GM19372 (cell line): ENCODE measurements around the gene EPOP.

Source experiments
- ATAC-seq: cut with Tn5 transposase; IDR thresholded peaks from one replicate; pipeline ENCODE4 v1.9.1; 2021; ENCODE audit warnings: mild to moderate bottlenecking, low read depth, moderate library complexity; ENCODE audit not compliant: unreplicated experiment

EPOP gene

DNA sequence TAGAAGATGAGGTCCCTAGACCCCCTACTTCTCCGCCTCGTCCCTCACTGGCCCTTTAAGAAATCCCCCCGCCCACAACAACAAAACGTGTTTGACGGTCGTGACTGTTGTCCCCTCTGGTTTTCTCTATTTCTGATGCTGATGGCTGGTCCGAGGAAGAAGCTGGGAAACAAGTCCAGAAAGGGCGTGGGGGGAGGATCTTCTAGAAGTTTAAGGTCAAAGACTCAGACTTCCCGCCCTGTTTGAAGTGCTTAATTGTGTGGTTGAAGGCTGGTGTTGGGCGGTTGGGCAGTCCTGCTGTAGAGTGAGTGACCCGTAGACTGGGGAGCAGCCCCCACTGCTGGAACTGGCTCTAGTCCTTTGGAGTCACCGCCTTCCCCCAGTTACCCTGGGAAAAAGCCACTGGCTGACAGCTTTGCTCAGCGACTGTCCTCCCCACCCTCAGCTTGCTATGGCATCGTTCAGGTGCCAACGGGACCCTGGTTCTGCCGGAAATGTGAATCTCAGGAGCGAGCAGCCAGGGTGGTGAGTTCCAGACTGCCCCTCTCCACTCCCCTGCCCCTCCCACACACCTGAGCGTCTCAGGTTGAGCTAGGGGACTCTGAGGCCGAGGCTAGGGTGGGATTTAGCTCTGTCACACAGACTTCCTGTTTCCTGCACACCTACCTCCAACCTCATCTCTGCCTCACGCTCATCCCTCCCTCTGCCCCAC, 31.9 kb upstream of the EPOP start:
- ATAC-seq: no peak

DNA sequence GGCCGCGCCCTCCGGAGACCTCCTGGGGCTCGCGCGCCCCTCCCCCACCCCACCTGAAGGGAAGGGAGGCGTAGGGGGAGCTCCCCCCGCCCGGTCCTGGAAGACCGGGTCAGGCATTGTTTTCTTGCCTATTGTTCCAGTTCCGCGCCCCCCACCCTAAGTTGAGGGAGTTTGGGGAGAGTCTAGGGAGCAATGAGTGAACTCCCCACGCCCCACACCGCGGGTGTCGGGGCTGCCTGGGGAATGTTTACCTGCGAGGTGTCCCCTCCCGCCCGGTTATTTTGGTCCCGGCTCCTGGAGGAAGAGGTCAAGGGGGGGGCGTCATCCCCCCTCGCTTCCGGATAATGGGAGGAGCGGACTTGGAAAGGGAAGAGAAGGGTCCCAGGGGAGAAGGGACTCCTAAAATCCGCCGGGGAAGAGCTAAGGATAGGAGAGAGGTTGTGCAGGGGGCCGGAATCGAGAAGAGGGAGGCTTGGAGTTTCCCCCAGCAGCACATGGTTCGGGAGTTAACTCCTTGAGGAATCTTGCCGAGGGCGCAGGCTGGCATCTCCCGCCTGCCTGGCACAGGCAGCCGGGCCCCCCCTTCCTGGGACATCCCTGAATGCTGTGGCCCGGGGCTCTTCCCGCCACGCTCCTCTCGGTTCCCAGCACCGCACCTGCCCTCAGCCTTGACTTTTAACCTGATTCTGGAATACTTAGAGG, 31.2 kb upstream of the EPOP start:
- no peak for ATAC-seq

DNA sequence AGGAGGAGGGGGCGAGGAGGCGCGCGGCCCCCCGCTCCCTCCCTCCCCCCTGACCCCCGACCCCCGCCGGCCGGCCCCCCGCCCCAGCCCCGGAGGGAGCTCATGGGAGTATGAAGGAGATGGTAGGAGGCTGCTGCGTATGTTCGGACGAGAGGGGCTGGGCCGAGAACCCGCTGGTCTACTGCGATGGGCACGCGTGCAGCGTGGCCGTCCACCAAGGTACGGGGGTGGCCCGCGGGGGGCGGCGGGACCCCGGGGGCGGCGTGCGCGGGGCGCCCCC, 30.7 kb upstream of the EPOP start:
- ATAC-seq: no peak

DNA sequence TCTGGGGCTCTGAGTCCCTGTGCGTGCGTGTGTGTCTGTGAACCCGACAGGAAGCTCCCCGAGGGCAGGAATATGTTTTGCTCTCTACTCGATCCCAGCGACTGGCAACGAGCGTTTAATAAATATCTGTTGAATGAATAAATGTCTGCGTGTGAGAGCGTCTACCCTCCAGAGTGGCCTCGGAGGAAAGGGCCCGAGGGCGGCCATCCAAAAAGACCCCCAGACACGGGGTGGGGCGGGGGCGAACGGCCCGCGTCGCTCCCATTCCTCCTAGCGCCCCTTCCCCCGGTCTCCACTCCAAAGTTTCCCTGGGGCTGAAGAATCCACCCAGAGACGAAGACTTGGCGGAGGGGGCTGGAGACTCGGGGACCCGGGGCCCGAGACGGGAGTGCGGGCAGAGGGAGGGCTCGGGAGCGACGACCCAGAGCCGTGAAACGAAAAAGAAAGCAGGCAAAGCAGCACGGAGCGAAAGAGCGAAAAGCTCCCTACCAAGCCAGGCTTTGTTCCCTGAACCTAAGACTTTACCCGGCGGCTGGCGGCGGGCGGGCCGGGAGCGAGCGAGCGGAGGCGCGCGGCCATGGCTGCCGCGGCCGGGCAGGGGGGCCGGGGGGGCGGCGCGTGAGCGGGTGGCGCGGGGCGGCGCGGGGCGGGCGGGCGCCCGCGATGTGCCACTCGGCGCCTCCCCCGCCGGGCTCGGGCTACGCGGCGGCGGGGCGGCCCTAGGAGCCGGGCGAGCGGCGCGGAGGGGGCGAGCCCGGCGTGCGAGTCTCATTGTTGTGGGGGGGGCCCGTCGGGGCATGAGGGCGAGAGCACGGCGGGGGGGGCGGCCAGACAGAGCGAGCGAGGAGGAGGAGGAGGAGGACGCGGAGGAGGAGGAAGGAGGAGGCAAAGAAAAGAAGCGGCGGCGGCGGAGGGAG, 30.1 kb upstream of the EPOP start, which contains the start of gene MLLT6:
Gene MLLT6 (plus strand): TSS at position 668 of the 917 bp plus-strand sequence. CDS start 360 bp downstream, outside the sequence.
- ATAC-seq: no peak

DNA sequence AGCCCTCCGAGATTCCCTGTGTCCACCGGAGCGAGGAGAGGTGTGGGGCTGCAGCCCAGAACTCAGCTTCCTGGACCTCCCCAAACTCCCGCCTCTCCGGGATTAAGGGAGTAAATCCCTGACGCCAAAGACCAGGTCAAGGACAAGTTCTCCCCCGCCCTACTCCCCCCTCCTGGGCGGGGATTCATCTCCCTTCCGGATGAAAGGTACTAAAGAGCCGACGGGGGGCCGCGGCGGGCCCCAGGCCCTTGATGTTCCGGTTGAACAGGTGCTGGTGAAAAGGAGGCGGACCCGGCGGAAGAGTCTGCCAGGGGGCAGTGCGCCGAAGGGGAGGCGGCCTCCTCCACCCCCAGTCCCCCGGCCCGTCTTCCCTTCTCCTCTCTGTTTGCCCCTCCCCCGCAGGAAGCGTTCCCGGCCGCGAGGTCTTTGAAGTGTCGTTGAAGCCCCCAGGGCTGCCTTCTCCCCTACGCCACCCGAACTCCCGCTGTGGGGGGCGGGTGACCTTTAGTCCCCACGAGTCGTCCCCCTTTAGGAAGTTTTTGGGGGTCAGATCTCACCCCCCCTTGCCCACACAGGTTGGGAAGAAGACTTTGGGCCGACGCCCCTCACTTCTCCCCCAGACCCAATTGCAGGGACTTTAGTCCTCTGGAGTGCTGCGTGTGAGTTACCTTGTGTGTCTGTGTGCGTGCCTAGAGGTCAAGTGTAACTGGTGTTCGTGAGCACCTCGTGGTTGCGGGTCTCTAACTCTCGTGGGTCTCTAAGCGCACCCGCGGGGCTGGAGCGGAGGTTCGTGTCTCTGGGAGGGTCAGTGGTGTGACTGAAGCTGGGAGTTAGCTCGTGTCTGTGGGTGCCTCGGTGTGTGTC, 29.2 kb upstream of the EPOP start:
- ATAC-seq: no peak

DNA sequence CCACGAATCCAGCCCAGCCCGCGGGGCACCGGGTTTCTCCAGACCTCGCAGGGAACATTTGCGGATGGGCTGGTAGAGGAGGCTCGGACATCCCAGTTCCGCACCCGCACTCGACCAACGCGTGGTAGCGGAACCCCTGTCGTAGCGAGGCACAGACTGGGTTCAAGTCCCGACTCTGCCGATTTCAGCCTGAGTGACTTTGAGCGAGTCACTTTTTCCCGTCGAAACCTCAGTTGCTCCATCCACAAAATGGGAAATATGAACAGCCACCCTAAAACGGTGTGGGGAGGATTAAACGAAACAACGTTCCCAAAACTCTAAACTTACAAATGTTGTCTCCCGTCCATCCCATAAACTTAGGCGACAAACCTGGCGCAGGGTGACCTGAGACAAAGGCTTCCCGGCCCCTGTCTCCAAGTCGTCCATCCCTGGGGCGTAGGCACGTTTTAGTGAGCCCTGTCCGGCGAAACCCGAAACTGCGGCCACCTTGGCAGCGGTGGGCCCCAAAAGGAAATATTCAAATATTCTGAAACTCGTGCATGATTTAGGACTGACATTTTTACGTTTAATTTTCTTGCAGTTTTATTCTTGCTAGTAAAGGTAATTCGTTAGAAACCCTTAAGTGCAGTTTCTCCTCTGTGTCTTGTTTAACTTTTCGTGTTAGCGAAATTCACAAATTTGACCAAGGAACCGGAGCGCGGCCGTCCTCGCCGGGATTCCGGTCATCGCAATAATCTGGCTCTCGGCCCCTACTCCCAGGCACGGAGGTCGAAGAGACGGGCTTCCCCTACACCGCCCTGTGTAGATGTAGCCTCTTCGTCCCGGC, 28.4 kb upstream of the EPOP start:
- ATAC-seq: no peak

DNA sequence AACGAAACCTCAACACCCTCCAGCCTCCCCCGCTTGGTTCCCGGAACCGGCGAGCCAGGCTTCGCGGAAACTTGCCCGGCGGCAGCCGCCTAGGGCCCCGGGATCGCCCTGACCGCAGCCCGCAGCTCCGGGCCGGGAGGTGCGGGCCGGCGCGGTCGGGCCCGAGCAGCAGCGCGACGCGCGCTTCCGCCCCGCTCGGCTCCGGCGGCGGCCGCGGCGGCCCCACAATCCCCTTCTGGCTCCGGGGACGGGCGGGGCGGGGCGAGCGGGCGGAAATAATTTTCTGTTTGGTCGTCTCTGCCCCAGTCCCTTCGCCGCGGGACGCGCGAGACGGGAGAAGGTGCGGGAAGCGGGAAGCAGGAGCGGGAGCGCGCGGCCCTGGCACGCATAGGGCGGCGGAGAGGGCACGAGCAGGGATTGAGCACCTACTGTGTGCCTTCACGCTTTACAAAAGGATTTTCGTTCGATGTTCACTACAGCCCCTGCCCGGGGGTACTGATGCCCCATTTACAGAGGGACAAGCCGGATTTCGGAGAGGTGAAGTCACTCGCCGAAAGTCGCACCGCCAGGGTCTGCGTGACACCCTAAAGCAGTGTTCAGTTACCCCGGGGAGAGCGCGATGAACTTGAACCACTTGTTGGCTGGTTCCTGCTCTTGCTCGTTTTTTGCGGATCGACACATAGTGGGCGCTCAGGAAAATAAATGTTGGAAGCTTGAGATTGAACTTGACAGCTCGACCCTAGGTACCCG, 27.6 kb upstream of the EPOP start:
- peak; percentile 30 for ATAC-seq

DNA sequence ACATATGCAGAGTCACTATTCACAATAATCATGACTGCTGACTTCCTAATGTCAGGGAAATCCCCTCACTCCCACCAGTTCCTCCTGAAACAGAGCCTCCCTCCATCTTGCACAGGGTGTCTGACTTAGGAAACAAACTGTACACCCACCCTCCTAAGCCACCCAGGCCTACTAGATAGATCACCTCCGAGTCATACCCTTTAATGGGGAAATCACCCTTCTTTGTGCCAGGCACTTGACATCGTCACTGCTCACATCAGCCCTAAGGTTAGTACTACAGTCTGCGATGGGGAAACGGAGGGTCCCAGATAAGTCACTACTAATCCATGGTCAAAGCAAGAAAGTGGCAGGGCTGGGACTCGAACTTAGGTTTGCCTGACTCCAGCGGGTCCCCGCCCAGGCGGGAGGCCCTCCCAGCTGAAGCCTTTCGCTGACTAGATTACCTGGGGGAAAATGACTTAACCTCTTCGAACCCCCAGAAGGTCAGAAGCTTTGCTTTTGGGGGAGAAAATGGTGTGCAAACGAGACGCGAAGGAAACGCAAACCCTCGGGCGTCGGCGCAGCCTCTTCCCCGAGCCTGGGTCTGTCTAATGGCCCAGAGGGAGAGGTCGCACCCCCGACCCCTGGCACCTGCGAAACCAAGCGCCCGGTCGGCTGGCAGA, 26.9 kb upstream of the EPOP start:
- peak; percentile 26 for ATAC-seq

DNA sequence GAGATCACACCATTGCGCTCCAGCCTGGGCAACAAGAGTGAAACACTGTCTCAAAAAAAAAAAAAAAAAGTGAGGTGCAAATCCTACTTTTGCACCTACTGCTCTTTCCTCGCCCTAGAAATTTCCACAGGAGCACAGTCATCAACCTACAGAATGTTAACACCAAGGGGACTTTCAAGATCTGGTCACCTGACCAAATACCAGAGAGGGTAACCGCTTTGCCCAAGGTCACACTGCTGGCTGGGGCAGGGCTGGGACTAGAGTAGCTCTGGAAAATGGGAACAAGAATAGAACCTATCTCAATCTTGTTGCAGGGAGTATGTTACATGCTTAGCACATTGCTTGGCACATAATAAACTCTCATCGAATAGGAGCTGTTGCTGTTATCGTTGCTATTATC, 24.0 kb upstream of the EPOP start:
- ATAC-seq: no peak

DNA sequence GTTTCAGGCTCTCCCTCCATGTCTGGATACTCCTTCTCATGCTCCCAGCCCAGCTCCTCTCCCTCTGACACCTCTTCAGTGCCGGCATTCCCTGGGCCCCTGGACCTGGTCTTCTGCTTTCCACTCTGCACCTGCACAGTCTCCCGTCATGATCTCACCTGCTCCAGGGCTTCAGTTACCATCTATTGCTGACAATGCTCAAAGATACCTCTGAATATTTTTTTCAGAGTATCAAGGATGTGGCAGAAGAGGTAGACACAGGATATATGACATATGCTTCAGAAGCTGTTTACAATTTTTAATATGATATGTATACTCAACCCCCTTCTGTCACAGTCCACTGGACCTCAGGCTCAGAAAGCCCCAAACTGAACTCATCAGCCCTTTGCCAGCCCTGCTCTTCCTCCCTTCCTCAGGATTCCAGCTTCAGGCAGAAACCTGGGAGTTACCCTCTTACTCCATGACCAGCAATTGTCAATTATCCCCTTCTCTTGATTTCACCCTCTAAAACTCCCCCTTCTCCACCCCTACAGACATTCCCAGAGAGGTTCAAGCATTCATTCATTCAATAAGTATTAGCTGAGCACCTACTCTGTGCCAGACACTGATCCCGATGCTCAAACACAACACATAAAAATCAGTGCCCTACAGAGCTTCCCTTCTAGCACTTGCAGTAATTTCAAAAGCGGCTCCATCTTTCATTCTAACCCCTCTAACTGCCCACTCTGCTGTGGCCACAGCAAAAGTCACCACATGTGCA, 22.5 kb upstream of the EPOP start:
- ATAC-seq: no peak

DNA sequence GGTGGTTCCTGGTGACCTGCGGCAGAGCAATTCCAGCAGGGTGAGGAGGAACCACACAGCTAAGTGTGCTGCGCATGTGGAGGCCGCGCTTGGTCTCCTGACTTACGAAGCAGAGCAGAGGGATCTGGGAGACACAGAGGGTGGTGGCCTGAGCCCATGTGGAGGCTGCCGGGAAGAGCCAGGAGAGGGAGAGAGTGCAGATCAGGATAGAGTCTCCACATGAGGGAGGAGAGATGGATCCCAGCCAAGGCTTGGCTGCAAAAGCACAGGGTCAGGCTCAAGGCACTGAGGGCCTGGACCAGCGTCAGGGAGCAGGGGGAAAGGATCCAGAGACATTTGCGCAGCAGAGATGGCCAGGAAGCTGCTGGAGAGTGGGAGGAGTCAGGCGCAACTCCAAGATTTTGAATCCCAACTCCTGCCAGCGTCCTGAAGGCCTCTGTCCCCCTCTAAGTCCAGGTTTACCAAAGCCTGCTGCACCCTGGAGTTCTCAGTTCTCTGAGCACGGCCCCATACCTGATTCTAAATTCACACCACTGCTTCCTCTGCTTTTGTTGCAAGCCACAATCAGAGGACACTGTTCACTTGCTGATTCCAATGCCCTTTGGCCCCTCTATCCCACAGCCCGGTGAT, 19.1 kb upstream of the EPOP start:
- ATAC-seq: no peak

DNA sequence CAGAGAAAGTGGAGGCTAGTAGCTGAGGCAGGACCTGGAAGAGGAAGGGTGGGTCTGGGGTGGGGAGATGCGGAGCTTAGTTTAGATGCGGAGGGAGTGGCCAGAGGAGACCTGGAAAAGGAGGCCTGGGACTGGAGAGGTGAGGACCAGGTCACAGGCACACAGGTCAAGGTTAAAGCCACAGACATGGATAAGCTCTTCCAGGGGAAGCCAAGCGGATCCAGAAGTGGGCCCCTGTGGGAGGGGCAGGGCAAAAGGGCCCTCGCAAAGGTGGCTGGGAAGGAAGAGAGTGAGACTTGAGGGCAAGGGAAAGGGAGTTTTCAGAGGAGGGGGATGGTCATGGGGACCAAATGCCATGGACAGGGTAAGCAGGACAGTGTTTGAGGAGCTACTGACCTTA, 16.4 kb upstream of the EPOP start:
- no peak for ATAC-seq

DNA sequence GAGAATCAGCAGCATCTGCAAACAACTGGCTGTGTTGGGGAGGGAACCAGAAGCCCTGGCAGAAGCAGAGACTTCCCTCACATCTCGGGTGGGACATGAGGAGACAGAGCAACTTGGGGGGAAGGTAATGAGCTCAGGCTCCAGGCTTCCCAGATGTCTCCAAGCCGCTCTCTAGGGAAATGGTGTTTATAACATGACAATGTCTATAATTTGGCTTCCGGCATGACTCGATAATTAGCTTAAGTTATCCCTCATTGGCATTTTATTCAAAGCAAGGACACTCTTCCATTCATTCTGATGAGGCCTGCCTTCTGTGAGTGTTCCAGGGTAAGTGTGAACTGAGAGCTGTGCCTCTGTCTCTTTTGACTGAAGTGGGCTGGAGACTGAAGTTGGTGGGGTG, 15.6 kb upstream of the EPOP start:
- no peak for ATAC-seq

DNA sequence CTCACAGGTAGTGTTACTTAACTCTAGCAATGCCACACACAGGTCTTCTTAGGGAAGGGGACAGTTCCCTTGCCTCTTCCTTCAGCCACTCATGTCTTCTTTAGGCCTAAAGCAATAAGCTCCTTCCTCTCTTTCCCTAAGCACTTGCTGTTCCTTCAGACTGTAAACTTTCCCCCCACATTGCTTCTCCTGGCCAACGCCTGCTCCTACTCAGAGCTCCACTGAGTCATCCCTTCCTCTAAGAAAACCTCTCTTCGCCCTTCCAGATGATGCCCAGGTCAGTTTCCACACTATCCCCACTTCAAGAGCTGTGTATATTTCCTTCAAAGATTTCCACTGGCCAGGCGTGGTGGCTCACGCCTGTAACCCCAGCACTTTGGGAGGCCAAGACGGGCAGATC, 12.5 kb upstream of the EPOP start:
- no peak for ATAC-seq

DNA sequence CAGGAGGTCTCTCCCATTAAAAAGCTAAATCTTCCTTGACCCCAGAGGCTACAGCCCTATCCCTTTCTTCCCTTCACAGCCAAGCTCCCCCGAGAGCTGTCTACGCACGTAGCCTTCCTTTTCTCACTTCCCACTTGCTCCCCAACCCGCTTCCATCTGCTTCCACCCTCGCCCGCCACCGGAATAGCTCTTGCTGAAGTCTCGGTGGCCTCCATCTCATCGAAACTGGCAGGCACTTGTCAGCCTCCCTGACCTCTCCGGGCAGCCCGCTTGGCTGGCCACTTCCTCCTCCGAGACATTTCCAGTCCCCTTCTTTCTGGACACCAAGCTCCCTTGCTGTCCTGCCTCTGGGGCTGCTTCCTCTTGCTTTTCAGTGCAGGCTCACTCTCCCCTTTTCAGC, 10.7 kb upstream of the EPOP start:
- no peak for ATAC-seq

DNA sequence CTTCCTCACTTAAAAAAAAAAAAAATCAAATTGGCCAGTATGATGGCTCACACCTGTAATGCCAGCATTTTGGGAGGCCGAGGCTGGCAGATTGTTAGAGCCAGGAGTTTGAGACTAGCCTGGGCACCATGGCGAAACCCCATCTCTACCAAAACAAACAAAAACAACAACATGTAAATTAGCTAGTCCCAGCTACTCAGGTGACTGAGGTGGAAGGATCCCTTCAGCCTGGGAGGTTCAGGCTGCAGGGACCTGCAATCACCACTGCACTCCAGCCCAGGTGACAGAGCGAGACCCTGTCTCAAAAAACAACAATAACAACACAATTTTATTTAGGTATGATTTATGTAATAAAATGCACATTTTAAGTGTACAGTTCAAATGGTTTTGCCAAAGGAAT, 6.3 kb upstream of the EPOP start:
- ATAC-seq: no peak

DNA sequence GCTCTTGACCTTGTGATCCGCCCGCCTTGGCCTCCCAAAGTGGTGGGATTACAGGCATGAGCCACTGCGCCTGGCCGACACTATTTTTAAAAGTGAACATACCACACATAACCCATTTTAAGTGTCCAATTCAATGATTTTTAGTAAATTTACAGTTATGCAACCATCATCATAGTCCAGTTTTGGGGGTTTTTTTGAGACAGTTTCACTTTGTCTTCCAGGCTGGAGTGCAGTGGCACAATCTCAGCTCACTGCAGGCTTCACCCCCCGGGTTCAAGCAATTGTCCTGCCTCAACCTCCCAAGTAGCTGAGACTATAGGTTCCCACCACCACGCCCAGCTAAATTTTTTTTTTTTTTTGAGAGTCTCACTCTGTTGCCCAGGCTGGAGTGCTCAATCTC, 3.1 kb upstream of the EPOP start:
- no peak for ATAC-seq
